HG03097 (cell line): ENCODE measurements around the gene ZC2HC1B.
"Not testable (repeated sequence)": the region's sequence is repeated elsewhere in the genome, so short reads cannot be mapped to it uniquely, and the experiment has no call there.

Experiments
- ATAC-seq: cut with Tn5 transposase; IDR thresholded peaks from one replicate; pipeline ENCODE4 v1.9.1; 2021; ENCODE audit not compliant: unreplicated experiment, low FRiP score

The ZC2HC1B gene

GRCh38 chr6:143867236-143867635, 3.0 kb downstream of the ZC2HC1B start:
- no peak for ATAC-seq

DNA sequence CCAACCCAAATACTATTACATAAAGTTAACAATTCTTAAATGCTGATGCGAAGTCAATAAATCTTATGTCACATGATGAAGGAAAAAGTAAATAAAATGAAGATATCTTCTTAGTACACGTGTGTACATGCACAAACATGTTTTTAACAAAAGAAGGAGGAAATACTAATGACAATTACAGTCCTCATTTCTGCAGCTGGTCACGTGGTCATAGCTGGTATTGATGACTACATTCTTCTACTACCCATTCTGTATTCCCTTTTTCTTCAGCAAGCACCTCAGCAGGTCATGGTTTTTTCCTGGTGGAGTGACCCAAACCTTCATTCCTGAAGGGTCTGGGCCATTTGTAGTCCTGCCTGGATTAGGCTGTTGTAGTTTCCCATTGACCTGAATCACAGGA, 4.5 kb downstream of the ZC2HC1B start:
- ATAC-seq: not testable (repeated sequence)

GRCh38 chr6:143871202-143871730, 7.0 kb downstream of the ZC2HC1B start:
- ATAC-seq: not testable (repeated sequence)

- ATAC-seq: peak; percentile 96
Measured at GRCh38 chr6:143872201-143872600, 7.9 kb downstream of the ZC2HC1B start.

DNA sequence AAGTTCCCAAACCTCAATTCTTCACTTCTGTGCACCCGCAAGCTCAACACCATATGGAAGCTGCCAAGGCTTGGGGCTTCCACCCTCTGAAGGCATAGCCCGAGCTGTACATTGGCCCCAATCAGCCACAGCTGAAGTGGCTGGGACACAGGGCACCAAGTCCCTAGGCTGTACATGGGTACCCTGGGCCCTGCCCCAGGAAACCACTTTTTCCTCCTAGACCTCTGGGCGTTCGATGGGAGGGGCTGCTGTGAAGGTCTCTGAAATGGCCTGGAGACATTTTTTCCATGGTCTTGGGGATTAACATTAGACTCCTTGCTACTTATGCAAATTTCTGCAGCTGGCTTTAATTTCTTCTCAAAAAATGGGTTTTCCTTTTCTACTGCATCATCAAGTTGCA, 9.3 kb downstream of the ZC2HC1B start:
- not testable (repeated sequence) for ATAC-seq

GRCh38 chr6:143874503-143874902, 10.2 kb downstream of the ZC2HC1B start:
- not testable (repeated sequence) for ATAC-seq

- ATAC-seq: no peak
Measured at GRCh38 chr6:143877584-143878271, 13.5 kb downstream of the ZC2HC1B start.

DNA sequence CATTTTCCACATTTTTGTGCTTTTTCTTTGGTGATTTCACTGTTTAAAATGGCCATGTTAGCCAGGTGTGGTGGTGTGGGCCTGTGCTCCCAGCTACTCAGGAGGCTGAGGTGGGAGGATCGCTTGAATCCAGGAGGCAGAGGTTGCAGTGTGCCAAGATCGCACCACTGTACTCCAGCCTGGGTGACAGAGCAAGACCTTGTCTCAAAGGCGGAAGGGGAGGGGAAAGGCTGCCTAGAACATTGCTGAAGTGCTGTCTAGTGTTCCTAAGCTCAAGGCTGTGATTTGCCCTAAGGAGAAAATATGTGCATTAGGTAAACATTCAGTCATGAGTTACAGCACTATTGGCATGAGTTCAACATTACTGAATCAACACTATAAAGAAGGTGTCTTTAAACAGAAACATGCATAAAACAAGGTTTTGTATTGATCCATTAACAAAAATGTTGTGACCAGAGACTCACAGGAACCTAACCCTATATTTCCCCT, 14.0 kb downstream of the ZC2HC1B start:
- ATAC-seq: no peak

DNA sequence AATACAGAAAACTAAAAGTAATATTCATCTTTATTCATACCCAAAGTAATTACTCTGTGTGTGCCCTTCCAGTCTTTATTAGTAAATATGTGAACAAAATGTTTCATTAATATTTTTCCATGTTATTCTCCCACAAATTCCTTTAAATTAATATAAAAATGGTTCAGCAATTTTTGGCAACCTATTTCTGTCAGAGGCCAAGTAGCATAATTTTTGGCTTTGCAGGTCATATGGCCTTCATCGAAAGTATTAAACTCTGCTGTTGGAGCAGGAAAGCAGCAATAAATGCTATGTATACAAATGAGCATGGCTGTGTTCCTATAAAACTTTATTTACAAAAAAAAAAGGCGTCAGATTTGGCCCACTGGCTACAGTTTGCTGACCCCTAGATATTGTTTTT, 16.1 kb downstream of the ZC2HC1B start:
- ATAC-seq: no peak

GRCh38 chr6:143882401-143882930, 18.2 kb downstream of the ZC2HC1B start:
- no peak for ATAC-seq

GRCh38 chr6:143884216-143884900, 20.1 kb downstream of the ZC2HC1B start:
- ATAC-seq: no peak

DNA sequence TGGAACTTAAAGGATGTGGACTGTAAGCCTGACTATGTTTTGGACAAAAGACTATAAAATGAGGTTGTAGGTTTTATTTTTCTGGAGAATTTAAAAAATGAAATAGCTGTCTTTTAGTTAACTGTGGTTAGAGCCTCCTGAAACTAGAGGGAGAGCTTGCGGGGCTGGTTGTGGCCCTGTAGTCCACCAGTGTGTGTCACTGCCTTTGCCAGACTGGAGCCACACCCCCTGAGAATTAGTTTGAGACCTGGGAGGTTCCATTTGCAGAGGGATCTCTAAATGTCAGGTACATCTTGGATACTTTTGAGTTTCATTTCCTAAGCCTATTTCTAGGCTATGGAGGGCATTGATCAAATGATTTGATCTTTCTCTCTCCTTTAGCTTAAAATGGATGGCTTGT, 20.8 kb downstream of the ZC2HC1B start:
- ATAC-seq: no peak

- no peak for ATAC-seq
Measured at GRCh38 chr6:143894655-143895054, 30.4 kb downstream of the ZC2HC1B start.

- no peak for ATAC-seq
Measured at GRCh38 chr6:143896126-143896860, 32.0 kb downstream of the ZC2HC1B start.

DNA sequence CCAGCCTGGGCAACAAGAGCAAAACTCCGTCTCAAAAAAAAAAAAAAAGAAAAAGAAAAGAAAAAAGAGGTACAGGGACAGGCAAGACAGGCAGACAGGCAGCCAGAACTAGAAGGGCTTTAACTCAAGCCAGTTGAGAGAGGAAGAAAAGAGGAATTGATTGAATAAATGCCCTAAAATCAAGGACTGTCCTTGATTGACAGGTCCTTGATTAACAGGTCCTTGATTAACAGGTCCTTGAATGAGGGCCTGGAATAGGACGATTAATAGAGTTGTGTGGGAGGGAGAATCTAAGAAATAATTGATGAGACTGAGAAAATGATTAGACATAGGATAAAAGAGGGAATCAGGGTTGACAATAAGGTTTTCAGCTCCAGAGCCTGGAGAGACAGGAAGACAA, 36.1 kb downstream of the ZC2HC1B start:
- no peak for ATAC-seq

- peak; percentile 97 for ATAC-seq
Measured at GRCh38 chr6:143901885-143902750, 37.8 kb downstream of the ZC2HC1B start.

DNA sequence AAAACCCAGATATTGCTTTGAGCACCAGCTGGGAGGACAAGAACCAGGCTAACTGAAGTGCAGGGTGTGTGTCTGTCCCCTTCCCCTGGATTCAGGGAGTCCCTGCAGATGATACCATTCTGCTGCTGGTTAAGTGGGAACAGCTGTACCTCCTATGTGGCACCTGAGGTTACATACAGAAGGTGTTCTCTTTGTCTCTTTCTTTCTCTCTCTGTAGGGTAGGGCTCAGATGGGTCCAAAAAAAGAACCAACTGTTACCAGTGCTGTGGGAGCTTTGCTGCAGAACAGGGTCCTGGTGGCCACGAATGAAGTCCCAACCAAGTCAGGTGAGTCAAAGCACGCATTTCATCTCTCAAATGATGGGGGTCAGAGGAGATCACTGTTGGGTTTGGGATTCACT, 38.6 kb downstream of the ZC2HC1B start:
- no peak for ATAC-seq

DNA sequence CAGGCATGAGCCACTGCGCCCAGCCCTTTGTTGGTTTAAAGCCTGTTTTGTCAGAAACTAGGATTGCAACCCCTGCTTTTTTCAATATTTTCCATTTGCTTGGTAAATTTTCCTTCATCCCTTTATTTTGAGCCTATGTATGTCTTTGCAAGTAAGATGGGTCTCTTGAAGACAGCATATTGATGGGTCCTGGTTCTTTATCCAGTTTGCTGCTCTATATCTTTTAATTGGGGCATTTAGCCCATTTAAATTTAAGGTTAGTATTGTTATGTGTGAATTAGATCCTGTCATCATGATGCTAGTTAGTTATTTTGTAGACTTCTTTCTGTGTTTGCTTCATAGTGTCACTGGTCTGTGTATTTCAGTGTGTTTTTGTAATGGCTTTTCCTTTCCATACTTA, 46.8 kb downstream of the ZC2HC1B start:
- ATAC-seq: no peak

DNA sequence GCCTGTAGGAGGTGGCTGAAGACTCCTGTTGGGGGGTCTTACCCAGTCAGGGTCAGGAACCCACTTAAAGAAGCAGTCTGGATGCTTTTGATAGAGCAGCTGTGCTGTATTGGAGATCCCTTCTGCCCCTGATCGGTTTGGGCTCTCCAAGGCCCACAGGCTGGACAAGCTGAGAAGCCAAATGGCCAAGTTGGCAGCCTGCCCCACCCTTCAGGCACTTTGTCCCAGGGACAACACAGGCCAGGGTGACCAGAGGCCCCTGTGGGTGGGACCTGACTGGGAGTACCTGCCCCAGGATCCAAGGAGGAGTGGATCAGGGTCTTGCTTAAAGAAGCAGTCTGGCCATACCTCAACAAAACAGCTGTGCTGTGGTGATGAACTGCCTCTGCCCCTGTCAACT, 48.4 kb downstream of the ZC2HC1B start:
- no peak for ATAC-seq

GRCh38 chr6:143917026-143917425, 52.8 kb downstream of the ZC2HC1B start:
- ATAC-seq: not testable (repeated sequence)
